H9 (cell line): ENCODE measurements around the gene COL9A2. TPM values are rescaled to one million over a fixed set of nuclear protein-coding genes. Genes with fewer than 3 reads are reported as not detected.

Experiments used
- DNase-seq: peaks from one replicate; pipeline ENCODE4 v3.0.0-alpha.2; 2017
- H2AFZ ChIP-seq: one replicate; pipeline ENCODE4 v1.6.1; 2013; ENCODE audit warnings: mild to moderate bottlenecking, low read length, control low read depth, moderate library complexity
- H2AK5ac ChIP-seq: 2 replicates; pipeline ENCODE4 v1.6.1; 2013; ENCODE audit warnings: low read length, control low read depth, mixed read lengths; ENCODE audit not compliant: insufficient read length
- H2BK120ac ChIP-seq: one replicate; pipeline ENCODE4 v1.6.1; 2013; ENCODE audit warnings: low read depth, mild to moderate bottlenecking, low read length, control low read depth, inconsistent platforms; ENCODE audit not compliant: poor library complexity, severe bottlenecking
- H2BK12ac ChIP-seq: 2 replicates; pipeline ENCODE4 v1.6.1; 2013; ENCODE audit warnings: low read length, control low read depth, mixed read lengths, low read depth; ENCODE audit not compliant: insufficient read length
- H2BK15ac ChIP-seq: 2 replicates; pipeline ENCODE4 v1.6.1; 2013; ENCODE audit warnings: low read depth, low read length, control low read depth
- H2BK20ac ChIP-seq: one replicate; pipeline ENCODE4 v1.6.1; 2013; ENCODE audit warnings: low read depth, mild to moderate bottlenecking, low read length, control low read depth, inconsistent platforms; ENCODE audit not compliant: poor library complexity, severe bottlenecking
- H2BK5ac ChIP-seq: 2 replicates; pipeline ENCODE4 v1.6.1; 2013; ENCODE audit warnings: low read length, control low read depth, mixed read lengths; ENCODE audit not compliant: insufficient read length
- H3K14ac ChIP-seq: 2 replicates; pipeline ENCODE4 v1.6.1; 2013; ENCODE audit warnings: low read length, control low read depth; ENCODE audit not compliant: insufficient read depth
- H3K18ac ChIP-seq: 2 replicates; pipeline ENCODE4 v1.6.1; 2013; ENCODE audit warnings: low read depth, mild to moderate bottlenecking, mixed read lengths, low read length, control low read depth; ENCODE audit not compliant: insufficient read length
- H3K23ac ChIP-seq: 2 replicates; pipeline ENCODE4 v1.6.1; 2013; ENCODE audit warnings: low read length, control low read depth, mixed read lengths, low read depth; ENCODE audit not compliant: insufficient read length
- H3K23me2 ChIP-seq: 2 replicates; pipeline ENCODE4 v1.6.1; 2013; ENCODE audit warnings: low read depth, mild to moderate bottlenecking, mixed read lengths, low read length, control low read depth; ENCODE audit not compliant: insufficient read length, poor library complexity, severe bottlenecking
- H3K27ac ChIP-seq: 2 replicates; pipeline ENCODE4 v1.5.1; 2013; ENCODE audit warnings: low read length, control low read depth, mixed read lengths, low read depth; ENCODE audit not compliant: insufficient read length
- H3K27me3 ChIP-seq: 2 replicates; pipeline ENCODE4 v1.6.1; 2013; ENCODE audit warnings: low read length, control low read depth, inconsistent platforms; ENCODE audit not compliant: insufficient read depth
- H3K4ac ChIP-seq: 2 replicates; pipeline ENCODE4 v1.6.1; 2013; ENCODE audit warnings: low read depth, mild to moderate bottlenecking, control low read depth, inconsistent platforms, low read length, moderate library complexity
- H3K4me1 ChIP-seq: 2 replicates; pipeline ENCODE4 v1.6.1; 2013; ENCODE audit warnings: low read length, control low read depth, inconsistent platforms; ENCODE audit not compliant: insufficient read depth
- H3K4me2 ChIP-seq: 2 replicates; pipeline ENCODE4 v1.6.1; 2013; ENCODE audit warnings: low read length, control low read depth, mixed read lengths; ENCODE audit not compliant: insufficient read length, insufficient read depth
- H3K56ac ChIP-seq: 2 replicates; pipeline ENCODE4 v1.6.1; 2013; ENCODE audit warnings: low read depth, mild to moderate bottlenecking, mixed read lengths, low read length, control low read depth; ENCODE audit not compliant: insufficient read length
- H3K79me1 ChIP-seq: 2 replicates; pipeline ENCODE4 v1.6.1; 2013; ENCODE audit warnings: low read depth, mild to moderate bottlenecking, moderate library complexity, low read length, control low read depth, inconsistent platforms; ENCODE audit not compliant: insufficient read depth, poor library complexity, severe bottlenecking
- H3K79me2 ChIP-seq: 2 replicates; pipeline ENCODE4 v1.6.1; 2013; ENCODE audit warnings: low read length, control low read depth, inconsistent platforms; ENCODE audit not compliant: insufficient read depth
- H3K9ac ChIP-seq: 2 replicates; pipeline ENCODE4 v1.6.1; 2013; ENCODE audit warnings: low read length, control low read depth, mixed read lengths; ENCODE audit not compliant: insufficient read length; ENCODE audit errors: extremely low read depth
- H3K9me3 ChIP-seq: one replicate; pipeline ENCODE4 v1.6.1; 2013; ENCODE audit warnings: low read depth, low read length, inconsistent platforms; ENCODE audit not compliant: control insufficient read depth
- H3T11ph ChIP-seq: one replicate; pipeline ENCODE4 v1.6.1; 2013; ENCODE audit warnings: mild to moderate bottlenecking, low read length, control low read depth, inconsistent platforms
- H4K20me1 ChIP-seq: one replicate; pipeline ENCODE4 v1.6.1; 2013; ENCODE audit not compliant: control insufficient read depth, insufficient read length, insufficient read depth
- H4K5ac ChIP-seq: 2 replicates; pipeline ENCODE4 v1.6.1; 2013; ENCODE audit warnings: low read depth, mild to moderate bottlenecking, mixed read lengths, low read length, control low read depth; ENCODE audit not compliant: insufficient read length
- H4K8ac ChIP-seq: replicated peaks from 2 replicates; pipeline ENCODE4 v1.6.1; 2013; ENCODE audit warnings: low read length, control low read depth, mixed read lengths, low read depth; ENCODE audit not compliant: insufficient read length
- H4K91ac ChIP-seq: 2 replicates; pipeline ENCODE4 v1.6.1; 2013; ENCODE audit warnings: low read depth, mild to moderate bottlenecking, moderate library complexity, mixed read lengths, low read length, control low read depth; ENCODE audit not compliant: insufficient read length
- H3K27ac Mint-ChIP-seq, 3 experiments: 2 replicates in 2 of 3; 3 replicates in 1 of 3; pipeline ENCODE4 v1.8.0; 2020 to 2021; ENCODE audit warnings: mixed read lengths in 3 of 3, mild to moderate bottlenecking in 1 of 3, moderate library complexity in 1 of 3
- H3K27me3 Mint-ChIP-seq: 2 replicates; pipeline ENCODE4 v1.8.0; 2021; ENCODE audit warnings: low read depth, mild to moderate bottlenecking, moderate library complexity, mixed read lengths
- H3K36me3 Mint-ChIP-seq, 3 experiments: 2 replicates in 2 of 3; 3 replicates in 1 of 3; pipeline ENCODE4 v1.8.0; 2020 to 2021; ENCODE audit warnings: low read depth in 3 of 3, mixed read lengths in 3 of 3; ENCODE audit not compliant: insufficient read depth in 1 of 3
- H3K4me1 Mint-ChIP-seq, 2 experiments: 2 replicates each; pipeline ENCODE4 v1.8.0; 2020; ENCODE audit warnings: mixed read lengths in 2 of 2
- H3K4me3 Mint-ChIP-seq, 2 experiments: 2 replicates in 1 of 2; 3 replicates in 1 of 2; pipeline ENCODE4 v1.8.0; 2020 to 2021; ENCODE audit warnings: mild to moderate bottlenecking in 2 of 2, mixed read lengths in 2 of 2, moderate library complexity in 1 of 2
- H3K9me3 Mint-ChIP-seq, 2 experiments: 2 replicates in 1 of 2; 3 replicates in 1 of 2; pipeline ENCODE4 v1.8.0; 2020; ENCODE audit warnings: mild to moderate bottlenecking in 2 of 2, mixed read lengths in 2 of 2, moderate library complexity in 1 of 2
- CTCF ChIP-seq: fragments of 200-600 bp; sonication (generic); conservative IDR thresholded peaks from 3 replicates; pipeline ENCODE4 v1.8.0; 2021; ENCODE audit warnings: antibody characterized with exemption, mild to moderate bottlenecking
- WGBS: extraction: QIAGEN DNeasy Blood & Tissue Kit; methylation state at CpG from one replicate; pipeline ENCODE4 v1.1.7; 2013; ENCODE audit warnings: missing lambda C conversion rate, low lambda C conversion rate, mixed read lengths; ENCODE audit not compliant: insufficient read length; ENCODE audit errors: extremely low coverage; 5-methylcytosine and 5-hydroxymethylcytosine counted together
- total RNA-seq: library from RNA; stranded (reverse); gene quantifications from 2 replicates; pipeline ENCODE4 v1.2.1, GENCODE V29; 2021

Gene COL9A2
- total RNA-seq, 1 experiment from 2014 or later, result 4.5 TPM

GRCh38 chr1:40315239-40315794 is 1.8 kb downstream of the COL9A2 start:
- no peaks in the 10 kb centered on the region for H3K79me1 ChIP-seq
- no peaks in the 10 kb centered on the region for H3K9me3 ChIP-seq
- no peaks in the 10 kb centered on the region for H3K79me2 ChIP-seq
- H3K4ac ChIP-seq, result no peak overlapping the region
- WGBS, result no CpG with 5 or more reads among the region's 42 CpGs
- Mint-ChIP-seq H3K27ac (no peak overlapping the region), H3K27me3 (peaks cover 81% of the 10 kb centered on the region), H3K4me1 (peaks cover 20 to 30% of the 10 kb centered on the region in 2 experiments), H3K4me3 (peak overlapping the region; percentile 51 to 80), H3K36me3 (peaks cover 0 to 2% (median 0%) of the 10 kb centered on the region in 3 experiments; a peak in 1 of 7 replicates), H3K9me3 (no peaks in the 10 kb centered on the region)
- no peak overlapping the region for H3T11ph ChIP-seq
- DNase-seq, result peak; percentile 93
- no peak overlapping the region for H2BK12ac ChIP-seq
- H2AK5ac ChIP-seq, result no peak overlapping the region
- H2BK120ac ChIP-seq, result no peak overlapping the region
- no peak overlapping the region for H3K14ac ChIP-seq
- H3K27me3 ChIP-seq, result peaks cover 35% of the 10 kb centered on the region; the same call in 1 of the 2 replicates
- H2AFZ ChIP-seq, result peak overlapping the region; percentile 79
- H4K91ac ChIP-seq, result no peak overlapping the region
- H3K18ac ChIP-seq, result no peak overlapping the region
- peaks cover 4% of the 10 kb centered on the region; the same call in 1 of the 2 replicates for H3K4me1 ChIP-seq
- no peak overlapping the region for H3K23ac ChIP-seq
- no peaks in the 10 kb centered on the region for H4K20me1 ChIP-seq
- H3K4me2 ChIP-seq, result peak overlapping the region; percentile 43
- H2BK5ac ChIP-seq, result no peak overlapping the region
- no peak overlapping the region for H3K56ac ChIP-seq
- no peak overlapping the region for H2BK15ac ChIP-seq
- H3K9ac ChIP-seq, result no peak overlapping the region
- H3K27ac ChIP-seq, result no peak overlapping the region
- peak; percentile 96 for TF ChIP-seq CTCF
- peaks cover 11% of the 10 kb centered on the region for H3K23me2 ChIP-seq
- no peak overlapping the region for H4K5ac ChIP-seq
- H2BK20ac ChIP-seq, result no peak overlapping the region
- no peak overlapping the region for H4K8ac ChIP-seq
